Measurements from ENCODE around the gene LYSMD4.

Gene LYSMD4

DNA sequence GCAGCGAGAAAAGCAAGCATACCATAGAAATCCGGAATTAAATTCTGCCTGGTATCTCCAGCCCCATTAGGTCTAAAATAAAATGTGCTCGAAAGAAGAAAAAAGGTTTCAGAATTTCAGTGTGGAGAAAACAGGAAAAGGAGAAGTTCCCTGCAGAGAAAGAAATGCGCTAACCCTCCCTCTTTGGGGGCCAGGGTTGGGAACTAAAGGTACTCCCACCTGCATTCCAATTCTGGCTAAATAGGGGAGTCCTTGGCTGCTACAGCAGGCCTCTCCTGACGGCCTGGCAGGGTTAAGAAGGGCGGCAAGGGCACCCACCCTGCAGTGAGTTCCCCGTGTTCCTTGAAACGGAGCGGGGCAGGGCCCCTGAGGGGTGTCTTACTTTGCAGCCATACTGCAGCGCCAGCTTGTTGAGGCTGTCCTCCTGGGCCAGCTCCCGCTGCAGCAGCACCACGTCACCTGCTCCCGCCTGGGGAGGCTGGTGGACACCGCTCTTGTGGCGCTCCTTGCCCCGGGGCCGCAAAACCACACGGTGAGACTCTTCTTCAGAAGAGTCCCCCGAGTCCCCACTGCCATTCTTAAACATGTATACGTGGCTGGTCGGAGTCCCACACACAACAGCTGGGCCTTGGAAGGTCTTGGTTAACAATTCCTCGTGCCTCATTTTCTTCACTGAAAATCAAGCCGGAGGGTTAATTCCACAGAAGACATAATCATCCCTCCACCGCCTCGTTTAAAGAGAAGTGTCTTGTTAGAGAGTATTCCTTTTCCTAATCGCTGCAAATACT, 1.7 kb downstream of the LYSMD4 start:
- no peak for DNase-seq

DNA sequence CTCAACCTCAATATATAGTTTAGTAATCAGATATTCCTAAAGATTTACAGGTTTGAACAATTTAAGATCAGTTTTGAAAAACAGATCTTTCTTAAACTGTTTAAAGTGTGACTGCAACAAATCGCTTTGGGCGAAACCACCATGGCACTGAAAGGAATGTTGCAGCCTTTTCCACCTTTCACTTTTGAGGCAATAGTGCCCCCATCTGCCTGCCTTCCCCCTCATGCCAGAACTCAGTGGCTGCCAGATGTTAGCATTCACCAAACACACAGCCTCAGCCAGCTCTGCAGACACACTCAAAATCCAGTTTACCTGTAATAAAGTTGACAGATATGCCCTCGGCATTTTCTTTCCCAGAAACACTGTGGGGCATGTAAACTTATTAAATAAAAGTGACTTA, 3.3 kb downstream of the LYSMD4 start:
- DNase-seq = no peak

DNA sequence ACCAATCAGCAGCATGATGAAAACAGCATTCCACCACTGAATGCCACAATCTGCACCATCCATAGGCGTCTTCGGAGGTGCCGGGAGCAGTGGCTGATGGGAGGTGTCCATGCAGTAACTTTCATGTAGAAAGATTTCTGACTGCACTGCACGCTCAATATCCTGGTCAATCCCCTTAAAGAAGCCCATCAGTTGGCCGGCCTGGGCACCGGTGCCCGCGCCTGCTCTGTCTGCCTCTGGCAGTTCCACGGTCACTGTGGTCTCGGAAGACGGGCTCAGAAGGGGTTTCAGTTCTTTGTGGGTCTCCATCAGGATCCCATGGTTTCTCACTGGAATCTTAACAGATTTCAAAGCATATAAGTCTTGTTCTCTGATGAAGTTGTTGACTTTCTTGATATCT, 3.9 kb downstream of the LYSMD4 start:
- DNase-seq = no peak

DNA sequence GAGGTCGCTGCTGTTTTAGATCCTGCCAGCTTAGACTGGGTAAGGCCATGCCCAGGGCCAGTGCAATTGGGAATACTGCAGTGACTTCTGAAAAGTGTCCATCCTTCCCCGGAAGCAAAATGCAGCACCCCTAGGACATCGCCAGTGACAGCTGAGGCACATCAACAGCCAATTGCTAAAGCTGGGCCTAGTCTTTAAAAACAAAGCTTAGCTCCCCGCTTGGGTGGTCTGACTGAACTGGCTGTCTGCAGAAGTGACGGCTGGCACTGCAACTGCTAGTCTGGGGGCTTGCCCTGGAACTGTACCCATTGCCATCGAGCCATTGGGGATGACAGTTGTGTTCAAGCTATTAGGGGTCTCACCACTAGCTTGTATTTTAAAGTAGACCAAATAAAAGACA, 4.3 kb downstream of the LYSMD4 start:
- no peak for DNase-seq

- no peak for DNase-seq
These were observed 5.5 kb downstream of the LYSMD4 start for GRCh38 chr15:99727733-99728132.

DNA sequence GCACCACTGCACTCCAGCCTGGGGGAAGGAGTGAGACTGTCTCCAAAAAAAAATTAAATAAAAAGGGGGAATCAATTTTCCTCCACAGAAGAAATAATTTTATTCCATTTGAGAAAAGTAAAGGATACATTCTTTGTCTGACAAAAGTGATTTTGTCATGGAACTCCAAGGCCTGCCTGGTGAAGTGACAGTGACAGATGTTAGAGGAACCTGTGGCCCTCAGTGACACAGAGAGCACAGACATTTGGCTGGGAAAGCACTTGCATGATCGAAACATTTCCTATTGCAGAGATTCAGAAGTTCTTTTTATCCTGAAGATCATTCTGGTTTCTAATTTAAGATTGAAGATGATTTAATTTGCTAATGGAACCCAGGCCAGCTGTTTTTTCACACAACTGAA, 5.9 kb downstream of the LYSMD4 start:
- DNase-seq = no peak

GRCh38 chr15:99726333-99726732, 6.9 kb downstream of the LYSMD4 start:
- DNase-seq = no peak

- no peak for DNase-seq
These were observed 10.8 kb downstream of the LYSMD4 start for GRCh38 chr15:99722406-99722805.

- no peak for DNase-seq
These were observed 11.3 kb downstream of the LYSMD4 start for GRCh38 chr15:99721896-99722295.

DNA sequence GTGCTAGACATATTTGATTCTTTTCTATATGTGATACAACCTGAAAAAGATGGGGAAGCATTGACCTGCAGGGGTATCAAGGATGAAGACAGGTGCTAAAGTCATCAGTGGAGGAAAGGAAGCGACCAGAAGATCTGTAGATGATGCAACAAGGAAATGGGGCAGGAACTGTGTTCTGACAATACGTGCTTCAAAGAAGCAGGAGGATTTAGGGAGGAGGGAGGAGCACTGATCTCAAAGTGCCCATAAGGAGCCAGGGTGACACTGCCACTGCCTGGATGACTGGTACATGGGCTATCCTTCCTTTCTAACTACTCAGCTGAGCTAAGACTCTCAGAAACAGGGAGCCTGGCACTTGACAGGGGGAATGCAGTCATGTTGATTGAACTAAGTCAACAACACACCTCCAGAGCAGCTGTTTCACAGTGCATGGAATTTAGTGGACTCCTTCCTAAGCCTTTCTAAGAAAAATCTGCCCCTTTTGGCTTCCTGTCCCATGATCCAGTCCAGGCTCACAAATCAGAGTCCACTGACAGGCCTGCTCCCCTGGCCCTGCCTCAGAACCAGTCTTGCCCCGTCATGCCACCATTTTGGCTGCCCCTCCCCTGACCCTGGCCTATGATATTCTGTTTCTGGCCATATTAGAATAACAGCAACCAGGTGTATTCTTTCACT, 12.0 kb downstream of the LYSMD4 start:
- DNase-seq = no peak

- DNase-seq = no peak
These were observed 12.7 kb downstream of the LYSMD4 start for GRCh38 chr15:99720533-99720932.

- no peak for DNase-seq
These were observed 14.1 kb downstream of the LYSMD4 start for GRCh38 chr15:99719096-99719541.

DNA sequence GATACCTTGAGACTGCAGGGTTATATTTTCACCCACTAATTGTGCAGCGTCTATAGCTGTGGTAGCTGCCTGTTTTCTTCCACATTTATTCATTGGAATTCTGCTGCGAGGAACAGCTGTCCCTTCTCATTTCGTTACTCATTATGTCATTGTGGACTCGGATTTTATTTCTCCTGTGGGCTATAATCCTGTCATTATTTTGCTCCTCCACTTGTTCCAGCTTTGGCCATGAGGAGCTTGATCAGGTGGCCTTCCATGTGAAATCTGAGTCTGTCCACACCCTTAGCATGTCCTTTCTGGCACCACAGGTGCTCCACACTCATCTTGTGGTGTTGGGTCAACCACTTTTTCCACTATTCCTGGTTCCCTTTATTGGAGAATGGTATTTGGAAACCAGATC, 14.8 kb downstream of the LYSMD4 start:
- no peak for DNase-seq

DNA sequence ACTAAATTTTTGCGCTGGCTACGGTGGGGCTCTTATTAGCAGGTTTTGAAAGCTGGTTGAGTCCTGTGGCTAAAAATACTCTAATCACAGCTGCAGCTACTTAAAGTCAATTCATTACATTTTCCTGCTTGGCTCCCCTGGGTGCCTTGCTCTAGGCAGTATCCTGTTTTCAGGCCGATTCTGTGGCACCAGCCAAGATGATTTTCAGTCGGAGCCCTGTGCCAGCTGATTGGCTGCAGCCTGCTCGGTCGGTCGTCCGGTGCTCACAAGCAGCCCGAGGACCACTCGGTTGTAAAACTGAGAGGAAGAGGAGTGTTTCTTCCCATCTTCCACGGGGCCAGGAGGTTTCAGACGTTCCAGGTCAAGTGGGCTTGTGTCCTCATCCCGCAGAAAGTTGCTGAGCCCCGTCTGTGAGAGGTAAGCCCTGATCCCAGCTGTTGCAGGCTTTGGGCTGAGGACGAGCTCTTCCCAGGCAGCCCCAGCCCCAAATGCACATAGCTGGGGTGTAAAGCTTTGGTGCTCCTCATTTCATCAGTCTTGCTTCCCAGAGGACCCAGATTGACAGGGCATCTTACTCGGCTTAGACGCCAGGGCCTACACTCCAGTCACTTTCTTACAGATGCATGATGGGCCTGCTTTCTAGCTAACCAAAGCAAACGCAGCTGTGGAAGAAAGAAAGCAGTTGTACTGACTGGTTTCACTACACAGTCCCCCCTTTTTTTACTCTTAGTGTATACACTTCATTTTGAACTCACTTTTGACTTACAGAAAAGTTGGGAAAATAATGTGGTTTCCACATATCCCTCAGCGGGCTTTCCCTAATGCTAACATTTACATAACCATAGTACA, 15.9 kb downstream of the LYSMD4 start:
- no peak for DNase-seq

GRCh38 chr15:99716540-99717095, 16.6 kb downstream of the LYSMD4 start:
- DNase-seq = no peak

GRCh38 chr15:99712415-99712814, 20.8 kb downstream of the LYSMD4 start:
- no peak for DNase-seq

GRCh38 chr15:99711625-99712024, 21.6 kb downstream of the LYSMD4 start:
- DNase-seq = no peak

- DNase-seq = no peak
These were observed 23.8 kb downstream of the LYSMD4 start for GRCh38 chr15:99709243-99709986.

GRCh38 chr15:99708563-99708962, 24.7 kb downstream of the LYSMD4 start:
- no peak for DNase-seq

DNA sequence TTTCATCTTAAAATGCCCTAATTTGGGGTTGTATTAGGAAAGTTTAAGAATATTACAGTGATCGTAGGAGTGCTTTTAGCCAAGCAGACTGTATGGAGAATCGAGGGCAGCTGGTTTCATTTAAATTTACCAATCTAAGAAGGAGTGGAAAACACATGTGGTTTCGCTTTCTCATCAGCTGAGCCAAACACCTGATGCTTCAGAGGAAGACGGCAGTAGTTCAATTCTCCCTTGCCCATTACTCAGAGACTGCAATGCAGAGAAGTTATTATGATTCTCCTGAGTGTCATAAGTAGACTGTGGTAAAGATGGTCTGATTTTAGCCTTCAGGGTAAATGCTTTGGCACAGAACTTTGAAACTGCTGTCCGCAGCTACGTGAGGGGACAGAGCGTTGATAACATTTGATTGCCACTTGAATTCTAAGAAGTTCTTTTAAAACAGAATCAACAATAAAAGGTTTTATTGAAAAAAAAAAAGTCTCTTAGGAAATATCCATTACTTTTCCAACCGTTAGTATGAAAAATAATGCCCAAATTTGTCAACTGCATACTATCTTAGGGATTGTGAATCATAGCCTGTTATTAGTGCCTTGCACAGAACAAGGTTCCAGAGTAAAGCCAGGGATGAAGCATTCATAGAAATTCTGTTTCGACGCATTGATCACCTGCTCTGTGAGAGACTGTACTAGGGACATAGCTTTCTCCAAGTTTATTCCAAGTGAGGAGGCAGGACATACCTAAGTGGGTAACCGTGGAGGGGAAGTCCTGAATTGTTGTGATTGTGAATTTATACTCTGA, 25.6 kb downstream of the LYSMD4 start:
- DNase-seq = no peak

DNA sequence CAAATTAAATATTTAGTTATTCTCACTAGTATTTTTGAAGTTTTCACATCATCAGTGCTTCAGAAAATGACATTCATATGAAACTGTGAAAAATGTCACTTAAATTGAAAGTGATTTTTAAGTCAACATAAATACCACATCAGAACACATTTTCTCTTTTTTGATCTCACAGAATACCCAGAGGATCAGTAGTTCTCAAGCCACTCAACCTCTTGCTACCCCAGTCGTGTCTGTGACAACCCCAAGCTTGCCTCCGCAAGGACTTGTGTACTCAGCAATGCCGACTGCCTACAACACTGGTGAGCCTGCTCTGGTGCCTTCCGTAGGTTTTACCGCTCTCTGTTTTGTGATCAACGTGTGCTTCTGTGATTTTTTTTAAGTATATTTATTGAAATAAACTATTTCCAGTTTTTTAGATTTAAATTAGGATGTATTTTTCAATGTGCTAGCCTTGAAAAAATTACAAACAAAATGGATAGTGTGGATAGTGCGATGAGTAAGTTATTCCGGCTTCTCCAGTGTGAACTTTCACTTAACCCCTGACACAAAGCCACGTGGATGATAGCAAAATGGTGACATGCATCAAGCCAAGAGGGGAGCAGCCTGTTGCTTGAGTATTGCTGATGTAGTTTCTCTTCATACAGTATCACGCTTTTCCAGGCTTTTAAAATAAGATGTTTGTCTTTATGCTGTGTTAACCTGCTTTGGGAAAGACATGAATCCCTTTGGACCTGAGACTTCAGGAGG, 26.5 kb downstream of the LYSMD4 start:
- DNase-seq = no peak

Measured in stimulated activated CD4-positive, alpha-beta T cell treated with anti-CD3 and anti-CD28 coated beads, Interleukin-12 subunit alpha, Interleukin-12 subunit beta, amount 100 ng/mL, for 4 hours (primary cell).